Measurements from ENCODE around the gene CLPSL2.

DNA sequence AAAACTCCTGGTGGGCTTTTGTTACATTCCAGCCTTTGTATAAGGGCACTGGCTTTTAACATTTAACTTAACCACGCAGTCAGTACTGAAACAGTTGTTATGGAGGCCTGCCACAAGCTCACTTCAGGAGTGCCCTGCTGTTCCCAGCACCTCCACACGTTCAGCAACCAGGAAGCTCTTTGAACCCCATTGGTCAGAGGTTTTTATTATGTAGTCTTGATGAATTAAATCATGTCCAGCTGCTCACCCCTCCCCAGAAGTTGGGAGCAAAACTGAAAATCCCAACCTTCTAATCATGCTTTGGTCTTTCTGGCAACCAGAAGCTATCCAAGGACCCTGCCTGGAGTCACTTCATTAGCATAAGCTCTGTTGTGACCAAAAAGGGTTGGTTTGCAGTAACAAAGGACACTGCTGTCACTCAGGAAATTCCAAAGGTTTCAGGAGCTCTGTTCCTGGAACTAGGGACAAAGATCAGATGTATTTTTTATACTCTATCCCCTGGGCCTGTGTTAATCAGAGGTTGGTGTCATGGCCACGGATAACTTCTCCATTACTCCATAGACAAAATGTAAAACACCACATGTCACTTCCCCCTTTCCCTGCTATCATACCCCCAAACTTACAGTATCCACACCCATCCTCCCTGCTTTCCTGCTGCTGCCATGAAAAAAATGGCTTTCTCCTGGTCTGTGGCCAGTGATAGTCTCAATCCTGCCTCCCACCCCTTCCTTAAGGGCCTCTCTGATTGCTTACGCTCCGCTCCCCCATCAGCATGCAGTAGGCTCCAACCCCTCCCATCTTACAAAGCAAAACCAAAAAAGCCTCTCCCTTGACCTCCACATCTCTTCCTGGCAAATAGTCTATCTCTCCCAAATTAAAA is 36.5 kb upstream of the CLPSL2 start:
- TF ChIP-seq, protein P1, sequence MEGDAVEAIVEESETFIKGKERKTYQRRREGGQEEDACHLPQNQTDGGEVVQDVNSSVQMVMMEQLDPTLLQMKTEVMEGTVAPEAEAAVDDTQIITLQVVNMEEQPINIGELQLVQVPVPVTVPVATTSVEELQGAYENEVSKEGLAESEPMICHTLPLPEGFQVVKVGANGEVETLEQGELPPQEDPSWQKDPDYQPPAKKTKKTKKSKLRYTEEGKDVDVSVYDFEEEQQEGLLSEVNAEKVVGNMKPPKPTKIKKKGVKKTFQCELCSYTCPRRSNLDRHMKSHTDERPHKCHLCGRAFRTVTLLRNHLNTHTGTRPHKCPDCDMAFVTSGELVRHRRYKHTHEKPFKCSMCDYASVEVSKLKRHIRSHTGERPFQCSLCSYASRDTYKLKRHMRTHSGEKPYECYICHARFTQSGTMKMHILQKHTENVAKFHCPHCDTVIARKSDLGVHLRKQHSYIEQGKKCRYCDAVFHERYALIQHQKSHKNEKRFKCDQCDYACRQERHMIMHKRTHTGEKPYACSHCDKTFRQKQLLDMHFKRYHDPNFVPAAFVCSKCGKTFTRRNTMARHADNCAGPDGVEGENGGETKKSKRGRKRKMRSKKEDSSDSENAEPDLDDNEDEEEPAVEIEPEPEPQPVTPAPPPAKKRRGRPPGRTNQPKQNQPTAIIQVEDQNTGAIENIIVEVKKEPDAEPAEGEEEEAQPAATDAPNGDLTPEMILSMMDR (IDR thresholded peaks at IDR 0.05 in 8 of 11, conservative IDR thresholded peaks at IDR 0.05 in 3 of 11) = no peak
- TF ChIP-seq POLR2A (IDR thresholded peaks at IDR 0.05) = no peak
